GM12892 (cell line): ENCODE data around the gene FGF1.

Experiments used
- POLR2AphosphoS5 ChIP-seq: IDR thresholded peaks from 2 replicates; pipeline ENCODE4 v1.6.1; 2011; ENCODE audit warnings: low read depth, low read length, control low read depth
- TAF1 ChIP-seq: IDR thresholded peaks from 2 replicates; pipeline ENCODE4 v1.6.1; 2011; ENCODE audit warnings: low read depth, mild to moderate bottlenecking, control low read depth, low read length, borderline replicate concordance

DNA sequence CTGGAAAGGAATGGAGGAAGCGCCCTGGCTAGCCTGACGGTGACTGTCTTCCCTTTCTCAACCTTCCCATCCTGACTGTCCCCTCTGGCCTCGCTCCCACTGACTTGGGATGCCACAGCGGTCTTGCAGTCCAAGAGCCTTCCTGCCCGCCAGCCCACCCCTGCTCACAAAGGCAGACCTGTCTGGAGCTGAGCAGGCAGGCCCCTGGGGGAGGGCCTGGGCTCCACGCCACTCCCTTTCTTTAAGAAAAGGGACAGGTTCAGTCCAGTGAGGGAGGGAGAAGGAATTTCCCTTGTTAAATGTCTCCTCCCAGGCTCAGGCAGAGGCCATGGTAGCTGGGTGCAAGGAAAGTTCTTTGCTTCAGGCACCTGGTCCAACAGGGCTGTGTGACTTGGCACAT lies 18.1 kb downstream of the FGF1 start:
- no peak for TF ChIP-seq TAF1
- no peak for TF ChIP-seq POLR2AphosphoS5
